22Rv1 (cell line): ENCODE data around the gene FRRS1L.

Experiments used
- H3K27ac ChIP-seq: fragments of 450-650 bp; 2 replicates; pipeline ENCODE4 v1.5.1; 2017
- ZFX ChIP-seq: fragments of 450-650 bp; IDR thresholded peaks from 2 replicates; pipeline ENCODE4 v1.6.1; 2017; ENCODE audit warnings: antibody characterized with exemption, borderline replicate concordance
- TF ChIP-seq, protein P1 (sequence below): fragments of 450-650 bp; IDR thresholded peaks from 2 replicates; pipeline ENCODE4 v1.5.1; 2017; ENCODE audit warnings: mild to moderate bottlenecking

Gene FRRS1L

DNA sequence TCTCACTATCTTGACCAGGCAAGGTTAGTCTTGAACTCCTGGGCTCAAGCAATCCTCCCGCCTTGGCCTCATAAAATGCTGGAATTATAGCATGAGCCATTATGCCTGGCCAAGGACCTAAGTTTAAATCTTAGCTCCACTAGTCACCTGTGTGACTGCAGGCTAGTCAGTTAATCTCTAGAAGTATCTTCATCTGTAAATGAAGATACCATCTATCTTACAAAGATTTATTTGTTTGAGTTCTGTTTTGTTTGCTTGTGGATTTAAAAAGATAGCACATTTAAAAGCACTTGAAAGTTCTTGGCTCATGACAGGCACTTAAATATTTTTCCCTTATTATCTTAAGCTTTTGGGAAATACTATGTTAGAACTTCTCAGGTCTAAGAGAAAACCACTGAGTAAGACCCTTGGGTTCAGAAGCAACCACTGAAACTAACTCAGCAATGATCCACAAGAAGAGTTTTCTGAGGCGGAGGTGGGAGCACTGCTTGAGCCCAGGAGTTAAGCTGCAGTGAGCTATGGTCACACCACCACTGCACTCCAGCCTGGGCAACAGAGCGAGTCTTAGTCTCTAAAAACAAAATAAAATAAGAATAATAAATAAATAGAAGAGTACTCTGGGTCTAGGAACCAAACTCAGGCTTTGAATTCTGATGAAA lies 66.4 kb downstream of the FRRS1L start:
- peak overlapping the region; percentile 13; the same call in 1 of the 2 replicates for H3K27ac ChIP-seq
- TF ChIP-seq ZFX: no peak
- TF ChIP-seq, protein P1, sequence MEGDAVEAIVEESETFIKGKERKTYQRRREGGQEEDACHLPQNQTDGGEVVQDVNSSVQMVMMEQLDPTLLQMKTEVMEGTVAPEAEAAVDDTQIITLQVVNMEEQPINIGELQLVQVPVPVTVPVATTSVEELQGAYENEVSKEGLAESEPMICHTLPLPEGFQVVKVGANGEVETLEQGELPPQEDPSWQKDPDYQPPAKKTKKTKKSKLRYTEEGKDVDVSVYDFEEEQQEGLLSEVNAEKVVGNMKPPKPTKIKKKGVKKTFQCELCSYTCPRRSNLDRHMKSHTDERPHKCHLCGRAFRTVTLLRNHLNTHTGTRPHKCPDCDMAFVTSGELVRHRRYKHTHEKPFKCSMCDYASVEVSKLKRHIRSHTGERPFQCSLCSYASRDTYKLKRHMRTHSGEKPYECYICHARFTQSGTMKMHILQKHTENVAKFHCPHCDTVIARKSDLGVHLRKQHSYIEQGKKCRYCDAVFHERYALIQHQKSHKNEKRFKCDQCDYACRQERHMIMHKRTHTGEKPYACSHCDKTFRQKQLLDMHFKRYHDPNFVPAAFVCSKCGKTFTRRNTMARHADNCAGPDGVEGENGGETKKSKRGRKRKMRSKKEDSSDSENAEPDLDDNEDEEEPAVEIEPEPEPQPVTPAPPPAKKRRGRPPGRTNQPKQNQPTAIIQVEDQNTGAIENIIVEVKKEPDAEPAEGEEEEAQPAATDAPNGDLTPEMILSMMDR: no peak

DNA sequence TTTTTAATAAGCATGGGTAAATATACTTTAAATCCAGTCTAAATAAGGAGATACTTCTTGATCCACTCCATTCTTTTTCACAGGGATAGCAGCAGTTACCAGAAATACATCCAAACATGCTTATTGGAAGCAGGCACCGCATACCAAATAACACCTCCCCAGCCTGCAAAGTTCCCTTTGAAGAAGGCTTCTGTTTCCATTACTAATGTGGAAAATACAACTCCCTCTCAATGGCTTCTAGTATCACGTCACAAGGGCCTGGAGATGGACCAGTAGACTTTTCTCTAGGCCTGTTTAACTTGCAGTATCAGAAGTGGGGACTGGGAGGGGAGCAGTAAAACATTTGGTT lies 68.1 kb downstream of the FRRS1L start:
- H3K27ac ChIP-seq: no peak overlapping the region

DNA sequence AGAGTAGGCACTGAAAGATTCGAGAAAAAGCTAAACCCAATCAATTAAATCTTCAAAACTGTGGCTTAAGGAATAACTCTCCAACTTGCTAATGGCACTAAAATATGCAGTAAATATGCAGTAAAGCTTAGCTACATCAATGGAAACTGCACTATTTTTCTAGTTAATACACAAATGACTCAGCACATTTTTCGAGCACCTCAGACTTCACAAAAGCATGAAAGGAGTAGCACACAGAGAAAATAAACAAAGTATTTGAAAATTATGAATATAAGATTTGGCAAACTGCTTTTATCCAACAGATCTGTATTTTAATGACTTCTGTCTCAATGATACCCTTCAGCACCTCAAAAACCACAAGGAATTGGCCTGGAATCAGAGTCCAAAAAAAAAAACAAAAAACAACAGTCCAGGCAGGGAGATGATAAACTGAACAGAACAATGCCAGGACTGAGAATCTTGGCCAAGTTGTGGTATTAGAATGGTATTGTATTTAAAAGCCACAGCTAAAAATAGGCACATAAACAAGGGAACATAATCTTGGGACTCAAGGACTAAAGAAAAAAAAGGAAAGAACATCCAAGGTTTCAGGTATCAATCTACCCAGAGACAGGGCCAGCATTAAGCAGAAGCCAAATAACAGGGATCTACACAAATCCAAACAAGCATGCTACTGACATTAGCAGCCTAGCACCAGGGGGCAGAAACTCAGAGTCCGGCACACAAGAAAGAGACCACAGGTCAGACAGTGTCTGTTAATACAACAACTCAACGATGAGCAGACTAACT lies 68.7 kb downstream of the FRRS1L start:
- TF ChIP-seq, protein P1: peak; percentile 8; the same call in 1 of the 2 replicates
- TF ChIP-seq ZFX: no peak
- no peak overlapping the region for H3K27ac ChIP-seq

More for the DNA sequence above, 68.1 kb downstream of the FRRS1L start:
- TF ChIP-seq, protein P1: no peak
- no peak for TF ChIP-seq ZFX

DNA sequence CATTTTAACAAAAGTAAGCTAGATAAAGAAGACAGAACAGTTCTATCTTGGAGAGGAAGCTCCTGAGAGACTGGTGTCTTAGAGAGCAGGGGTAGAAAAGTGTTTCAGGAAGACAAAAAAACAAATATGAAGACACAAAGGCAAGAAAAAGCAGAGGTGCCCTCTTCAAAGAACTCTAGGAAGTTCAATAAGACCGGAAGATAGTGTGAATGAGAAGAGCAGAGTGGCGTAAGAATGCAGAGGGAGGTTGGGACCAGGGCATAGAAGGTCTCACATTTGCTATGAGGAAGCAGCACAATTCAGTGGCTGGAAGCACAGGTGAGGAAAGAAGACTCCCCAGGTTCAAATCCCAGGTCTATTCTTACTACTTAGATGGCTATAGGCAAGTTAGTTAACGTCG lies 69.9 kb downstream of the FRRS1L start:
- no peak for TF ChIP-seq ZFX
- H3K27ac ChIP-seq: no peak overlapping the region

DNA sequence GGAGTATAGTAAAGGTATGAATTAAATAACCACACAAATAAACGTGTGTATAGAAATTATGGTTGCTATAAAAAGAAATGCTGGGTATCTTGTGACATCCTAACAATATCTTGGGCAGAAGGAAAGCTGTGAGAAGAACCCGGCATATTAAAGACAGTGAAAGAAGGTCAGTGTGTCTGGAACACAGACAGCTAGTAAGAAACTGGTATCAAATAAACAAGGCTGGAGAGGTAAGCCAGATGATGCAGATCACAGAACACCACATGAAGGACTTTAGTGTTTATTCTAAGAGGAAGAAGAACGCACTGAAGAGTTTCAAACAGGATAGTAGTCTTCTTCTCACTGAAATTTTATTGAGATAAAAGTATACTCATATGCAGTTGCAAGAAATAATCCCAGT lies 71.7 kb downstream of the FRRS1L start:
- TF ChIP-seq, protein P1: no peak
- no peak for TF ChIP-seq ZFX
- no peak overlapping the region for H3K27ac ChIP-seq

DNA sequence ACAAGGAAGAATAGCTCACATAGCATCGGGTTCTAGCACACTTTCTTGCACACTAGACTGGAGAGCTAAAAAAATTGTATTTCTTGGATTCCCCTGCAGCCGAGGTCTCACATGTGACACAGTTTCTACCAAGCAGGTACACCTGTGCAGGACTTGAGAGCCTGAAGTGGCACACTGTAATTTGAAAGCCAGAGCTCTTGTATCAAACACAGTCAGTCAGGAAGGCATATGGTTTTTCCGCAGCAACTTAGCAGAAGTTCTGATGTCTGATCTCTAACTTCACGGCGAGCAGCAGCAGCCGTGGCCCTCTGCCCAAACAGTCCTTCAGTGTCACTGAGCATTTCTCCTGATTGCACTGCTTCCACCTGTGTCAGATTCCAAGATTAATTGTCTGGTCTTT lies 72.8 kb downstream of the FRRS1L start:
- no peak for TF ChIP-seq ZFX
- TF ChIP-seq, protein P1: no peak
- no peak overlapping the region for H3K27ac ChIP-seq

DNA sequence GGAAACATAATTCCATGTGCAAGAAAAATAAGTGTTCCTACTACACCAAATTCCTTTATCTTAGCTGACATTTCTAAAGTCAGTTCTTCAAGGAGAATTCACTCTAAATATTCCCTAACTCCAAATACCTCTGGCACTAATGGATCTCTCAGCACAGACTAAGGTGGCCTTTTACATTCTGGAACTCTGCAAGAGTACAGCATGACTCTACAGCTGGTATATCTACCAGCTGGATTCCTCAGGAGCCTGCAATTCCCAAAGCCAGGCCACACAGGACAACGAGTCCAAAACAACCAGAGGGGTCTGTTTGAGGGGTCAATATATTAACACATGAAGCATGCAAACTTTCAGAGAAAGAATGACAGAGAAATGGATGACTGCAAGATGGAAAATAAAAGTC lies 74.5 kb downstream of the FRRS1L start:
- TF ChIP-seq ZFX: no peak
- TF ChIP-seq, protein P1: no peak
- no peak overlapping the region for H3K27ac ChIP-seq
